GM19351 (cell line): ENCODE results near the gene LRP1B.

Source experiments
- ATAC-seq: cut with Tn5 transposase; IDR thresholded peaks from one replicate; pipeline ENCODE4 v1.9.1; 2021; ENCODE audit warnings: mild to moderate bottlenecking, moderate library complexity; ENCODE audit not compliant: unreplicated experiment

Gene LRP1B

GRCh38 chr2:141703501-141703900 is 427.3 kb downstream of the LRP1B start:
- ATAC-seq: no peak

GRCh38 chr2:141701618-141702017 is 429.2 kb downstream of the LRP1B start:
- no peak for ATAC-seq

DNA sequence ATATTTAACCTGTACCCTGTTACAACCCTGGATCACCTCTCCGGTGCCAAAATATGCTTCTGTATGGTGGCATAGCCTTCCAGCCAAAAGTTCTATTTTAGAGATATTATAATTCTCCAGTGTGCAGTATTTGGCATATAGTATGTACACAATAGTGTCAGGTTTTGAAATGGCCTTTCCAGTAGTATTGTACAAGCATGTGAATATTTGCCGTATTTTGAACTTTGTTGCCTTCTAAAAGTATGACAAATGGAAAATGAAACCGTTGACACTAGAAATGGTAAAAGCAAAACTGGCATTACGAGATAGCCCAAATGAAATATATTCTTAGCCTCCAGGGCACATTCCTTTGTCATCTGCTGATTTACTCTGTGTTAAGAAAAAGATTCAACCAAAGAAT is 431.2 kb downstream of the LRP1B start:
- ATAC-seq: no peak

- ATAC-seq: no peak
Measured at GRCh38 chr2:141698500-141698899, 432.3 kb downstream of the LRP1B start.

GRCh38 chr2:141697035-141697434 is 433.8 kb downstream of the LRP1B start:
- no peak for ATAC-seq

GRCh38 chr2:141694180-141694579 is 436.6 kb downstream of the LRP1B start:
- ATAC-seq: no peak

- ATAC-seq: no peak
Measured at GRCh38 chr2:141692829-141693228, 438.0 kb downstream of the LRP1B start.

GRCh38 chr2:141676139-141676538 is 454.7 kb downstream of the LRP1B start:
- ATAC-seq: no peak

DNA sequence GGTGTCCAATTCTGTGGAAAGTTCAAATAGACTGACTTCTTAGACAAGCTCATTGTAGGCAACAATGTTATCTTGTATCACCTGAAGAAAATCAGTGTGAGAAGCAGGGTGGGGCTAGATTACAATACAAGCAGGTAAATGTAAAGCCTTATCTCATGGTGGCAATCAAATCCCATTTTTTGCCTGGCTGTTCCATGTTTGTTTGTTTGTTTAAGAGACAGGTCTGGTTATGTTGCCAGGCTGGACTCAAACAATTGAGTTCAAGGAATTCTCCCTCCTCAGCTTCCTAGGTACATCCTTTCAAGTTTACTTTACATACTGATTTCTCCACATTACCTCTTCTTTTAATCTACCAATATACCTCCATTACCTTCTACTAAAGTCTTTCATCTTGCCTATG is 464.6 kb downstream of the LRP1B start:
- ATAC-seq: no peak

DNA sequence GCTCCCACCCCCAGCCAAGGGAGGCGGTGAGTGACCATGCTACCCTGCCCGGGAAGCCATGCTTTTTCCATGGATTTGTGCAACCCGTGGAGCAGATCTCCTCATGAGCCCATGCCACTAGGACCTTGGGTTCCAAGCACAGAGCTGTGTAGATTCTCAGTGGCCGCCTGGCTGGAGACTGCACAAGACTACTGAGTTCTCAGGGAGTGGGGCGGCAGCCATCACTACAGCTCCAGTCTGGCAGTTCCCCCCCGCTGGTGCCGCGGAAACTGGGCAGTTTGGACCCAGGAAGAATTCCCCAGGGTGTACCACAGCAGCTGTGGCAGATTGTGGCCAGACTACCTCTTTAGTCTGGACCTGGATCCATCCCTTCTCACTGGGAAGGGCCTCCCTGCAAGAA is 470.6 kb downstream of the LRP1B start:
- no peak for ATAC-seq

DNA sequence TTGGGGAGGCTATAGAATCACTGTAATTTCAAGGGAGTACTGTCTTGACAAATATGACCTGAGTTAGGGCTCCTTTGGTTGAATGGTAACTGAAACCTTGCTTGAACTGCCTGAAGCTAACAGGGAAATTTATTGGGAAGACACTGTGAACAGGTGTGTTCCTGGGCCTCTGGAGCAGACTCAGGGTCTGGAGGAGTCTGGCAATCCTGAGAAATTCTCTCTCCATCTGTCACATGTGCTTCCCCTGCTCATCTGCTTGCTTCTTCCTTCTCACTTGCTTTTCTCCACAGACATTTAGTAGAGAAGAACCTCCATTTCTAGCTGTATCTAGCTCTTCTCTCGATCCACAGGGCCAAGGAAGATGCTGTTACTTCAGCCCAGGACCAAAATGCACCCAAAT is 476.5 kb downstream of the LRP1B start:
- ATAC-seq: no peak

- no peak for ATAC-seq
Measured at GRCh38 chr2:141653184-141653583, 477.6 kb downstream of the LRP1B start.

DNA sequence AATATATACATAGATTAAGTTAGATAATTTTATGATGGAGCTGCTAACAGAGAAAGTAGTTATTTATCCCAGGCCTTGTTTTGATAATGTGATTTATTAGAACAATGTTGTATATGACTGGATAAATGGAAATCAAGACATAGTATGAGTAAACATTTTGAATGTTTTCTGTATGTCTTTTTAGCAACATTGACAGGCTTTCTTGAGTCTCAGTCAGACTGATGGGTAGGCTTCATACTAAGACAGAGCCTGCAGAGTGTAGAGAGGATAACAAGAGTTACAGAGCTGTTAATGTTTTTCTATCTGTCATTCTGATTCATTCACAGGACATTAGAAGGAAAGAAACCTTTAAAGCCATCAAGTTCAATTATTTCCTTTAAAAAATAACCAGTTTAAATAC is 478.5 kb downstream of the LRP1B start:
- no peak for ATAC-seq

- no peak for ATAC-seq
Measured at GRCh38 chr2:141647353-141647752, 483.5 kb downstream of the LRP1B start.

DNA sequence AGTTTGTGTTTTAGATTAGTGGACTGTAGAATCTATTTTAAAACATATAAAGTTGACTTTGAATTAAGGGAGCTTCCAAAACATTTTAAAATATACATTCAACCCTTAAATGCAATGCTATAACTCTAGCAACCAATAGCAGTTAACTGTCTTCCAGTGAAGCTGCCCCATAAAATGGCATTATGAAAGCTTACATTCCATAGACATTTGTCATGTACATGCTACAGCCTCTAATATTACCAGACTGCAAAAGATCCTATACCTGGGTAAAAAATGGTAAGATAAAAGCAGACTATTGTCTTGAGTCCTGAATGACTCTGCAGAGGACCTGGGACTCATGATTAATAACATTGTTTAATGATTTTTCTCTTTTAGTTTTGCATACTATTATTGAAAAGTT is 489.4 kb downstream of the LRP1B start:
- ATAC-seq: no peak

- no peak for ATAC-seq
Measured at GRCh38 chr2:141639809-141640208, 491.0 kb downstream of the LRP1B start.

GRCh38 chr2:141633132-141633531 is 497.7 kb downstream of the LRP1B start:
- ATAC-seq: no peak

GRCh38 chr2:141630407-141630930 is 500.3 kb downstream of the LRP1B start:
- ATAC-seq: no peak

DNA sequence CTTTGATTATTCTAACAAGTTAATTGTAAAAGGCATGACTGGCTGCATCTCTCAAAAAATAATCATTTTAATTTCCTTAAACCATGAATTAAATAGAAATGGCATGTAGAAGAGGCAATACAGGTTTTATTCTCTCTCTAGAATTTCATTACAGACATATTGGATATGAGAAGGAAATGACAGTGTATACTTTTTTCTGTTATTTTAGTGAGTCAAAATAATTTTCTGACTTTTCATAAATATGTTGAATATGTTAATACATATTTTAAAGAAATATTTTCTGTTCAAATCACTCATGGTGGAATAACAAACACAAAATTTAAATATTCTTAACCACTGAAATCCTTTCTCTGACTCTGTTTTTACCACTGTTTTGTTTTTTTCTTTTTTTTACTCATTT is 510.4 kb downstream of the LRP1B start:
- no peak for ATAC-seq

DNA sequence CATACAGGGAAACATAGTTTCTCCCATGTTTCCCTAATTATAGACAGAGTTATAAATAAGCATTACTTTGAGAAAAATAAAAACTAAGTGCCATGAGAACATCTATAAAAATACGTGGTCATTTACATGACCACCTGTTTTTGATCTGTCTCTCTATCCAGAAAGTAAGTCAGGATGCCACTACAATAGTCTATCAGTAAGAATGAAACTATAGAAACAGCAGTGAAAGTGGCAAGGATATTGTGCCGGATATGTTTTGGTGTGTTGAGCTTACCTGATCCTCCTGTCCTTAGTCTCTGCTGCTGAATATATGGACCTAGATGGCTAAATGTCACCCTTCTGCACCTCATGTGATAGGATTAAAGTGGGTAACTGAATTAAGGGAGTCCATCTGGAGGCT is 512.4 kb downstream of the LRP1B start:
- no peak for ATAC-seq

DNA sequence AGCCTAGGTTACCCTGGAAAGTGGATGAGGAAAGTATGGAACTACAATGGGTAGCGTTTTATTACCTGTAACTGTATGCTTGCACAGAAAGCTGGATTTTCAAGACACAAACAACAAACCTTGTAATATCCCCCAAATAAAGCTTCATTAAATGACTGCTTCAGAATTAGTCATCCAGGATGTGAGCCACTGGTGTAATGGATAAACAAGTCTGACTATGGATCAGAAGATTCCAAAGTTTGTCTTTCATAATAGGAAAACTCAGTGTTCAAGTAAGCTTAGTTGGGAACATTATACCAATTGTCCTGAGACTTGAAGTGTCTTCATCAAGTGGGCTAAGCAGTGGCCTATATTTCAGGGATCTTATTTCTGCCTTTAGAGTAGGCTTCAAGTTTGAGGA is 518.8 kb downstream of the LRP1B start:
- no peak for ATAC-seq

DNA sequence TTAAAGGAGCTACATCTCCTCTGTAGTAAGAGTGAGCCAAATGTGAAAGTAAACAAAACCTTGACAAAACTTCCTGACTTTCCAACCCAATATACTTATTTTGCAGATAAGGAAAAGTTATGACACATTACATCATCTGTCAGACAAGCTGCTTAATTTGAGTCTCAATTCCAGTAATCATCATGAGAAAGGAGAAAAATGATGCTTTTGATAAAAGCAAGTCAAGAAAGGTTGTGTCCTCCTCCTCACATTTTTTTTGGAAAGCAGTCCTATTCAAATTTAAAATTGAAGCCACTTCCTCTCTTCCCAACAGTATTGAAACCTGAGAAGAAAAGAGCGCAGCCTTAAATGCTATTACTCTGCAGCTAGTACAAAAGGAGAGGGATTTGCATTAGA is 519.6 kb downstream of the LRP1B start:
- no peak for ATAC-seq

- ATAC-seq: no peak
Measured at GRCh38 chr2:141610564-141611175, 520.1 kb downstream of the LRP1B start.
